Esophagus muscularis mucosa (tissue), 3 donors: ENCODE data around the gene CAMTA1.

Experiments
- CTCF ChIP-seq, 3 experiments: fragments of 200-600 bp in 2 of 3; fragments of 450-650 bp in 1 of 3; sonication (generic) in 2 of 3; IDR thresholded peaks; one replicate each; pipeline ENCODE4 v1.5.1; 2017 to 2019; ENCODE audit warnings: antibody characterized with exemption in 3 of 3, mild to moderate bottlenecking in 2 of 3, moderate library complexity in 1 of 3
- POLR2AphosphoS5 ChIP-seq, 2 donors: sonication (generic); formaldehyde crosslinking; IDR thresholded peaks; one replicate each; pipeline ENCODE4 v1.6.1; 2017; ENCODE audit warnings: antibody characterized with exemption in 2 of 2

GRCh38 chr1:7460807-7461206, 675.6 kb downstream of the CAMTA1 start:
- TF ChIP-seq CTCF (IDR thresholded peaks at IDR 0.05), result no peak
- TF ChIP-seq POLR2AphosphoS5 (IDR thresholded peaks at IDR 0.05), result no peak
